Keratinocyte (primary cell): Measurements from ENCODE around the gene CHST10. TPM values are rescaled to one million over a fixed set of nuclear protein-coding genes. Genes with fewer than 3 reads are reported as not detected.

ENCODE experiments used
- DNase-seq: peaks from one replicate; pipeline ENCODE4 v3.0.0-alpha.2; 2011; ENCODE audit warnings: low read depth, missing footprints, low spot score
- FAIRE-seq: peaks from 2 replicates; lab custom pipeline; 2011; peaks lifted over from hg19 to GRCh38; lab: Jason Lieb, UNC
- H2AFZ ChIP-seq: 2 replicates; pipeline ENCODE4 v1.6.0; 2012; ENCODE audit warnings: low read length, control low read depth, inconsistent platforms; ENCODE audit not compliant: control insufficient read depth
- H3K27ac ChIP-seq: 2 replicates; pipeline ENCODE4 v1.5.1; 2011; ENCODE audit warnings: low read length; ENCODE audit not compliant: control insufficient read depth, insufficient read depth
- H3K27me3 ChIP-seq: 3 replicates; pipeline ENCODE4 v1.6.0; 2011; ENCODE audit warnings: low read length; ENCODE audit not compliant: control insufficient read depth, insufficient read depth; ENCODE audit errors: extremely low read depth
- H3K36me3 ChIP-seq, 2 experiments: 2 replicates in 1 of 2; 3 replicates in 1 of 2; pipeline ENCODE4 v1.5.1; 2011; ENCODE audit warnings: low read length in 2 of 2, mild to moderate bottlenecking in 1 of 2; ENCODE audit not compliant: control insufficient read depth in 2 of 2, insufficient read depth in 2 of 2; ENCODE audit errors: extremely low read depth in 1 of 2
- H3K4me1 ChIP-seq: 3 replicates; pipeline ENCODE4 v1.5.1; 2011; ENCODE audit warnings: low read length; ENCODE audit not compliant: control insufficient read depth, insufficient read depth; ENCODE audit errors: extremely low read depth
- H3K4me2 ChIP-seq: 3 replicates; pipeline ENCODE4 v1.6.0; 2011; ENCODE audit warnings: low read depth, low read length; ENCODE audit not compliant: control insufficient read depth, insufficient read depth; ENCODE audit errors: extremely low read depth
- H3K4me3 ChIP-seq, 3 experiments: fragments of 200-600 bp in 1 of 3; sonication (generic) in 1 of 3; 2 replicates in 2 of 3; 3 replicates in 1 of 3; pipeline ENCODE4 v1.5.1; 2011 to 2016; ENCODE audit warnings: low read length in 3 of 3, mild to moderate bottlenecking in 3 of 3, control low read depth in 2 of 3, inconsistent platforms in 1 of 3, low read depth in 1 of 3, mixed read lengths in 1 of 3, mixed run types in 1 of 3, moderate library complexity in 1 of 3; ENCODE audit not compliant: control insufficient read depth in 2 of 3, insufficient read depth in 2 of 3; ENCODE audit errors: extremely low read depth in 1 of 3
- H3K79me2 ChIP-seq: 2 replicates; pipeline ENCODE4 v1.6.0; 2012; ENCODE audit warnings: low read length; ENCODE audit not compliant: control insufficient read depth, insufficient read depth
- H3K9ac ChIP-seq: 3 replicates; pipeline ENCODE4 v1.6.0; 2011; ENCODE audit warnings: low read length; ENCODE audit not compliant: control insufficient read depth, insufficient read depth; ENCODE audit errors: extremely low read depth
- H3K9me1 ChIP-seq: 3 replicates; pipeline ENCODE4 v1.6.0; 2011; ENCODE audit warnings: low read length; ENCODE audit not compliant: control insufficient read depth, insufficient read depth; ENCODE audit errors: extremely low read depth
- H3K9me3 ChIP-seq: 2 replicates; pipeline ENCODE4 v1.5.1; 2012; ENCODE audit warnings: low read depth, low read length; ENCODE audit not compliant: control insufficient read depth
- H4K20me1 ChIP-seq: 3 replicates; pipeline ENCODE4 v1.6.0; 2011; ENCODE audit warnings: low read length; ENCODE audit not compliant: control insufficient read depth, insufficient read depth; ENCODE audit errors: extremely low read depth
- EZH2 ChIP-seq: IDR thresholded peaks from one replicate; pipeline ENCODE4 v1.6.1; 2012; ENCODE audit warnings: inconsistent platforms, mild to moderate bottlenecking, low read length, moderate library complexity
- dilution Hi-C: fragments of 300-500 bp; cut with MboI; formaldehyde crosslinking; loops from one replicate; pipeline ENCODE4 v1.7.0; 2020; ENCODE audit warnings: low sequenced_read_pairs; ENCODE audit not compliant: extremely low pct_ligation_motif_present
- polyA plus RNA-seq, 5 experiments: library from polyadenylated mRNA; depleted of rRNA in 3 of 5; stranded (reverse) in 3 of 5; stranded (forward) in 1 of 5; unstranded in 1 of 5; fragments of >200 nt; gene quantifications; 1 replicate in 1 of 5; 2 replicates in 3 of 5; 3 replicates in 1 of 5; pipeline versions ENCODE4 v1.2.1 to v1.2.3, GENCODE V29; 2011 to 2012; ENCODE audit warnings: missing spikeins in 2 of 5, low read depth in 1 of 5, low replicate concordance in 1 of 5
- TF ChIP-seq, protein P1 (sequence below), 3 experiments: IDR thresholded peaks in 1 of 3; conservative IDR thresholded peaks in 1 of 3; optimal IDR thresholded peaks in 1 of 3; 2 replicates in 2 of 3; 3 replicates in 1 of 3; pipeline versions ENCODE3 to v1.5.1; 2011; ENCODE audit warnings: low read length in 3 of 3, mild to moderate bottlenecking in 3 of 3, moderate library complexity in 2 of 3, control low read depth in 1 of 3, inconsistent platforms in 1 of 3; ENCODE audit not compliant: insufficient read depth in 2 of 3; ENCODE audit errors: extremely low read depth in 1 of 3

CHST10 gene
- polyA plus RNA-seq, 1 donor (not counting 4 experiments of a cell fraction or from before 2014, with no cell fraction given): 1.6 TPM

DNA sequence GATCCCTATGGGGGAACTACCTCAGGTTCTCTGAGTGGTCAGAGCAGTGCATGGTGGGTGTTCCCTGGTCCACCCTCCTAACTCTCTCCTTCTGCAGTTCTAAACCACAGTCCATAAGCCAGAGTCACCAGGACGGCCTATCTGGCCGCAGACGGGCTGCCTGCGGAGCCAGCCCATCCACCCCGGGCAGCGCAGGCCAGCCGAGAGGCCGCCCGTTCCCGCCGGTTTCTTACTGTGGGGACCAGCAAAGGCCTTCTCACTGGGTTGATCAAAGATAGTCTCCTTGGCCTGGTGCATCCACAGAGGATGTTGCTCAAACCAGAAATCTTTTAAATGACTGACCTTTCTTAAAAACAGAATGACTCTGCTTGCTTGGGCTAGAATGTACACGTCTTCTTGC, 9.6 kb upstream of the CHST10 start:
- Histone ChIP-seq H3K27ac (no peak overlapping the region), H3K79me2 (no peaks in the 10 kb centered on the region), H3K4me1 (no peaks in the 10 kb centered on the region), H4K20me1 (no peaks in the 10 kb centered on the region), H3K9me1 (no peaks in the 10 kb centered on the region), H3K27me3 (no peaks in the 10 kb centered on the region), H3K9me3 (no peaks in the 10 kb centered on the region), H3K9ac (no peak overlapping the region), H2AFZ (no peak overlapping the region), H3K4me3 (no peak overlapping the region), H3K4me2 (no peak overlapping the region), H3K36me3 (no peaks in the 10 kb centered on the region)
- dilution Hi-C loops: no loop called here
- DNase-seq: no peak
- TF ChIP-seq EZH2: no peak
- TF ChIP-seq, protein P1, sequence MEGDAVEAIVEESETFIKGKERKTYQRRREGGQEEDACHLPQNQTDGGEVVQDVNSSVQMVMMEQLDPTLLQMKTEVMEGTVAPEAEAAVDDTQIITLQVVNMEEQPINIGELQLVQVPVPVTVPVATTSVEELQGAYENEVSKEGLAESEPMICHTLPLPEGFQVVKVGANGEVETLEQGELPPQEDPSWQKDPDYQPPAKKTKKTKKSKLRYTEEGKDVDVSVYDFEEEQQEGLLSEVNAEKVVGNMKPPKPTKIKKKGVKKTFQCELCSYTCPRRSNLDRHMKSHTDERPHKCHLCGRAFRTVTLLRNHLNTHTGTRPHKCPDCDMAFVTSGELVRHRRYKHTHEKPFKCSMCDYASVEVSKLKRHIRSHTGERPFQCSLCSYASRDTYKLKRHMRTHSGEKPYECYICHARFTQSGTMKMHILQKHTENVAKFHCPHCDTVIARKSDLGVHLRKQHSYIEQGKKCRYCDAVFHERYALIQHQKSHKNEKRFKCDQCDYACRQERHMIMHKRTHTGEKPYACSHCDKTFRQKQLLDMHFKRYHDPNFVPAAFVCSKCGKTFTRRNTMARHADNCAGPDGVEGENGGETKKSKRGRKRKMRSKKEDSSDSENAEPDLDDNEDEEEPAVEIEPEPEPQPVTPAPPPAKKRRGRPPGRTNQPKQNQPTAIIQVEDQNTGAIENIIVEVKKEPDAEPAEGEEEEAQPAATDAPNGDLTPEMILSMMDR (optimal IDR thresholded peaks at IDR 0.05 in 1 of 3, IDR thresholded peaks at IDR 0.05 in 1 of 3, conservative IDR thresholded peaks at IDR 0.05 in 1 of 3; ENCODE audit: extremely low read depth in 1 of 3, insufficient read depth in 2 of 3, low read length in 3 of 3): no peak
- FAIRE-seq: no peak

DNA sequence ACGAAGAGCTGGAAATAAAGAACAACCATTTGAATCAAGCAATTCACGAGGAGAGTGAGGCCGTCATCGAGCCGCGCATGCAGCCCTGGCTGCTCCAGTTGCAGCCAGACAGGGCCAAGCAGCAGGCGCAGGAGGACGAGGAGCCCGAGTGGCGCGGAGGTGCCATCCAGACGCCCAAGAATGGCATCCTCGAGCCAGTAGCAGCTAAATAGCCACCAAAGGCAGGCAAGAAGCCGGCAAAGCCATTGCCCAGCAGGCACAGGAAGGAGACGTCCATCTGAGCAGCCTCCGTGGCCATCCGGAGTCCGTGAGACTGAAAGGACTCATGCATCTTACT, 8.9 kb upstream of the CHST10 start:
- Histone ChIP-seq H3K27ac (no peak overlapping the region), H3K27me3 (no peaks in the 10 kb centered on the region)
- dilution Hi-C loops: no loop called here

More for the DNA sequence above, 8.9 kb upstream of the CHST10 start:
- Histone ChIP-seq H3K9me3 (no peaks in the 10 kb centered on the region), H3K9me1 (no peaks in the 10 kb centered on the region), H4K20me1 (no peaks in the 10 kb centered on the region), H2AFZ (no peak overlapping the region), H3K36me3 (no peaks in the 10 kb centered on the region), H3K4me3 (no peak overlapping the region), H3K4me1 (no peaks in the 10 kb centered on the region), H3K9ac (no peak overlapping the region), H3K4me2 (no peak overlapping the region), H3K79me2 (no peaks in the 10 kb centered on the region)
- no peak for DNase-seq
- FAIRE-seq: no peak
- TF ChIP-seq EZH2: no peak
- TF ChIP-seq, protein P1 (optimal IDR thresholded peaks at IDR 0.05 in 1 of 3, IDR thresholded peaks at IDR 0.05 in 1 of 3, conservative IDR thresholded peaks at IDR 0.05 in 1 of 3; ENCODE audit: extremely low read depth in 1 of 3, insufficient read depth in 2 of 3, low read length in 3 of 3): no peak
